NCI-H2171 (cell line): ENCODE measurements around the gene FAM76B.

Source experiments
- DNase-seq: peaks from one replicate; lab custom pipeline; 2025; lab: John Stamatoyannopoulos, UW

FAM76B gene

GRCh38 chr11:95792200-95792599 is 2.6 kb upstream of the FAM76B start:
- no peak for DNase-seq

GRCh38 chr11:95791709-95792033 is 2.1 kb upstream of the FAM76B start:
- no peak for DNase-seq

GRCh38 chr11:95790933-95791708 is 1.5 kb upstream of the FAM76B start:
- peak; percentile 42 for DNase-seq

GRCh38 chr11:95790123-95790932 is 746 bp upstream of the FAM76B start, which contains the start of gene CEP57:
CEP57 (plus strand) TSS chr11:95790498; CDS start chr11:95790699, 201 bp downstream.
- peak; percentile 92 for DNase-seq

- DNase-seq: peak; percentile 6
Measured at GRCh38 chr11:95788921-95789505, 569 bp downstream of the FAM76B start.

GRCh38 chr11:95780544-95780943 is 9.0 kb downstream of the FAM76B start:
- DNase-seq: no peak

GRCh38 chr11:95778699-95779098 is 10.9 kb downstream of the FAM76B start:
- no peak for DNase-seq

GRCh38 chr11:95776859-95777258 is 12.7 kb downstream of the FAM76B start:
- DNase-seq: no peak

- no peak for DNase-seq
Measured at GRCh38 chr11:95768521-95768920, 21.1 kb downstream of the FAM76B start.

- DNase-seq: no peak
Measured at GRCh38 chr11:95767498-95767897, 22.1 kb downstream of the FAM76B start.

GRCh38 chr11:95766701-95767100 is 22.9 kb downstream of the FAM76B start:
- no peak for DNase-seq

- DNase-seq: peak; percentile 55
Measured at GRCh38 chr11:95764267-95764898, 25.2 kb downstream of the FAM76B start.

GRCh38 chr11:95762534-95762933 is 27.0 kb downstream of the FAM76B start:
- no peak for DNase-seq

- no peak for DNase-seq
Measured at GRCh38 chr11:95760941-95761340, 28.6 kb downstream of the FAM76B start.

GRCh38 chr11:95751515-95751914 is 38.1 kb downstream of the FAM76B start:
- DNase-seq: no peak

GRCh38 chr11:95750101-95750500 is 39.5 kb downstream of the FAM76B start:
- DNase-seq: no peak

- no peak for DNase-seq
Measured at GRCh38 chr11:95739108-95739938, 50.3 kb downstream of the FAM76B start.

- no peak for DNase-seq
Measured at GRCh38 chr11:95736809-95737208, 52.8 kb downstream of the FAM76B start.

- no peak for DNase-seq
Measured at GRCh38 chr11:95736355-95736754, 53.2 kb downstream of the FAM76B start.

GRCh38 chr11:95734009-95734572 is 55.5 kb downstream of the FAM76B start:
- no peak for DNase-seq

GRCh38 chr11:95732930-95733602 is 56.5 kb downstream of the FAM76B start:
- no peak for DNase-seq
